H1 (cell line): Measurements from ENCODE around the gene THUMPD3. TPM values are rescaled to one million over a fixed set of nuclear protein-coding genes. Genes with fewer than 3 reads are reported as not detected.

Experiments
- CTCF ChIA-PET: fragments of 300-600 bp; sonication (Branson Sonifier 250); formaldehyde crosslinking; loops from one replicate; lab custom pipeline; 2021; ENCODE audit not compliant: partially characterized antibody; lab: Charles Lee
- POLR2A ChIA-PET: fragments of 300-600 bp; sonication (Branson Sonifier 250); formaldehyde crosslinking; loops from one replicate; lab custom pipeline; 2021; ENCODE audit warnings: inconsistent platforms; ENCODE audit not compliant: partially characterized antibody; lab: Charles Lee
- DNase-seq, 2 experiments: peaks; one replicate each; pipeline versions ENCODE4 v3.0.0 to v3.0.0-alpha.2; 2010 to 2022; ENCODE audit warnings: low spot score in 2 of 2, low read depth in 1 of 2, mixed read lengths in 1 of 2
- FAIRE-seq: peaks from 2 replicates; lab custom pipeline; 2011; peaks lifted over from hg19 to GRCh38; lab: Jason Lieb, UNC
- H2AFZ ChIP-seq: 2 replicates; pipeline ENCODE4 v1.8.1; 2012; ENCODE audit warnings: low read length, inconsistent platforms
- H2AK5ac ChIP-seq: 2 replicates; pipeline ENCODE4 v1.6.1; 2013; ENCODE audit warnings: low read depth, low read length
- H2BK120ac ChIP-seq: replicated peaks from 2 replicates; pipeline ENCODE3; 2013; ENCODE audit warnings: low read depth, low read length, inconsistent platforms
- H2BK12ac ChIP-seq: 2 replicates; pipeline ENCODE4 v1.6.1; 2013; ENCODE audit warnings: low read depth, low read length
- H2BK15ac ChIP-seq: 2 replicates; pipeline ENCODE4 v1.6.1; 2013; ENCODE audit warnings: low read length
- H2BK20ac ChIP-seq: 2 replicates; pipeline ENCODE4 v1.6.1; 2013; ENCODE audit warnings: low read length
- H2BK5ac ChIP-seq: 2 replicates; pipeline ENCODE4 v1.6.1; 2013; ENCODE audit warnings: low read depth, low read length
- H3K14ac ChIP-seq: 2 replicates; pipeline ENCODE4 v1.6.1; 2013; ENCODE audit warnings: inconsistent platforms; ENCODE audit not compliant: insufficient read length
- H3K18ac ChIP-seq: 2 replicates; pipeline ENCODE4 v1.6.1; 2013; ENCODE audit warnings: low read length; ENCODE audit errors: extremely low read depth
- H3K23ac ChIP-seq: 2 replicates; pipeline ENCODE4 v1.6.1; 2013; ENCODE audit warnings: inconsistent platforms; ENCODE audit not compliant: insufficient read length
- H3K23me2 ChIP-seq: 2 replicates; pipeline ENCODE4 v1.6.1; 2013; ENCODE audit warnings: low read depth, low read length
- H3K27ac ChIP-seq: 2 replicates; pipeline ENCODE4 v1.6.1; 2011; ENCODE audit warnings: low read depth, low read length, inconsistent platforms
- H3K27me3 ChIP-seq, 4 experiments: replicated peaks in 1 of 4; 1 replicate in 1 of 4; 2 replicates in 3 of 4; pipeline versions ENCODE4 v1.6.1 to v1.8.1; 2011 to 2013; ENCODE audit warnings: low read length in 3 of 4, mild to moderate bottlenecking in 3 of 4, inconsistent platforms in 2 of 4, mixed read lengths in 2 of 4, moderate library complexity in 1 of 4; ENCODE audit not compliant: control insufficient read depth in 3 of 4, insufficient read depth in 3 of 4; ENCODE audit errors: extremely low read depth in 1 of 4
- H3K36me3 ChIP-seq, 4 experiments: 2 replicates each; pipeline versions ENCODE4 v1.6.1 to v1.8.1; 2011 to 2013; ENCODE audit warnings: mild to moderate bottlenecking in 4 of 4, low read length in 3 of 4, moderate library complexity in 2 of 4, control low read depth in 1 of 4, inconsistent platforms in 1 of 4; ENCODE audit not compliant: insufficient read depth in 4 of 4, control insufficient read depth in 2 of 4
- H3K4ac ChIP-seq: replicated peaks from 2 replicates; pipeline ENCODE3; 2013; ENCODE audit warnings: low read length, low read depth, mixed read lengths, inconsistent platforms; ENCODE audit not compliant: insufficient read length
- H3K4me1 ChIP-seq, 4 experiments: replicated peaks in 1 of 4; 1 replicate in 1 of 4; 2 replicates in 3 of 4; pipeline versions ENCODE4 v1.6.1 to v1.8.1; 2011 to 2013; ENCODE audit warnings: low read length in 3 of 4, inconsistent platforms in 2 of 4, mixed read lengths in 1 of 4; ENCODE audit not compliant: insufficient read depth in 4 of 4, control insufficient read depth in 3 of 4
- H3K4me2 ChIP-seq, 2 experiments: 2 replicates each; pipeline versions ENCODE4 v1.6.1 to v1.8.1; 2011 to 2013; ENCODE audit warnings: low read depth in 2 of 2, low read length in 2 of 2, control low read depth in 1 of 2, inconsistent platforms in 1 of 2, mild to moderate bottlenecking in 1 of 2; ENCODE audit not compliant: insufficient read depth in 1 of 2
- H3K4me3 ChIP-seq, 4 experiments: fragments of 200-600, 300-600 bp in 1 of 4; sonication (generic), shearing (Covaris generic), sonication (Bioruptor Twin) in 1 of 4; 2 replicates each; pipeline versions ENCODE4 v1.5.1 to v1.8.1; 2011 to 2016; ENCODE audit warnings: low read length in 4 of 4, low read depth in 3 of 4, control low read depth in 2 of 4, inconsistent platforms in 2 of 4, mild to moderate bottlenecking in 2 of 4, mixed read lengths in 1 of 4, moderate library complexity in 1 of 4; ENCODE audit not compliant: insufficient read depth in 2 of 4; ENCODE audit errors: extremely low read depth in 1 of 4
- H3K56ac ChIP-seq: replicated peaks from 2 replicates; pipeline ENCODE3; 2013; ENCODE audit warnings: low read depth, mild to moderate bottlenecking, mixed read lengths, low read length, inconsistent platforms; ENCODE audit not compliant: insufficient read length
- H3K79me1 ChIP-seq: 2 replicates; pipeline ENCODE4 v1.6.1; 2013; ENCODE audit warnings: low read depth, low read length, control low read depth
- H3K79me2 ChIP-seq, 2 experiments: 2 replicates each; pipeline versions ENCODE4 v1.6.1 to v1.8.1; 2012 to 2013; ENCODE audit warnings: low read length in 2 of 2, mild to moderate bottlenecking in 2 of 2, inconsistent platforms in 1 of 2; ENCODE audit not compliant: insufficient read depth in 2 of 2, control insufficient read depth in 1 of 2
- H3K9ac ChIP-seq, 4 experiments: replicated peaks in 1 of 4; 1 replicate in 1 of 4; 2 replicates in 3 of 4; pipeline versions ENCODE4 v1.6.1 to v1.8.1; 2011 to 2013; ENCODE audit warnings: low read depth in 3 of 4, low read length in 3 of 4, control low read depth in 2 of 4, mild to moderate bottlenecking in 2 of 4, moderate library complexity in 2 of 4, inconsistent platforms in 1 of 4; ENCODE audit errors: extremely low read depth in 1 of 4
- H3K9me3 ChIP-seq, 2 experiments: 2 replicates each; pipeline versions ENCODE4 v1.6.1 to v1.8.1; 2012 to 2013; ENCODE audit warnings: mild to moderate bottlenecking in 2 of 2, moderate library complexity in 2 of 2, control low read depth in 1 of 2, inconsistent platforms in 1 of 2, low read depth in 1 of 2, low read length in 1 of 2, mixed read lengths in 1 of 2; ENCODE audit not compliant: insufficient read depth in 2 of 2
- H4K20me1 ChIP-seq, 2 experiments: replicated peaks in 1 of 2; 2 replicates each; pipeline versions ENCODE3 to v1.8.1; 2011 to 2013; ENCODE audit warnings: inconsistent platforms in 2 of 2, low read length in 2 of 2, mild to moderate bottlenecking in 1 of 2; ENCODE audit not compliant: insufficient read depth in 2 of 2, control insufficient read depth in 1 of 2
- H4K5ac ChIP-seq: 2 replicates; pipeline ENCODE4 v1.6.1; 2013; ENCODE audit warnings: low read length, low read depth, mixed read lengths, inconsistent platforms; ENCODE audit not compliant: insufficient read length
- H4K8ac ChIP-seq: 2 replicates; pipeline ENCODE4 v1.8.0; 2013; ENCODE audit warnings: mild to moderate bottlenecking, moderate library complexity, low read length, inconsistent platforms; ENCODE audit not compliant: insufficient read depth; ENCODE audit errors: extremely low read depth
- H4K91ac ChIP-seq: replicated peaks from 2 replicates; pipeline ENCODE3; 2013; ENCODE audit warnings: low read length, mixed read lengths, inconsistent platforms; ENCODE audit not compliant: insufficient read length
- CEBPB ChIP-seq: IDR thresholded peaks from 2 replicates; pipeline ENCODE4 v1.6.1; 2012; ENCODE audit warnings: low read depth, low read length
- CHD1 ChIP-seq: IDR thresholded peaks from 2 replicates; pipeline ENCODE4 v1.6.1; 2012; ENCODE audit warnings: low read depth, low read length, improper control_type of control experiment
- CHD2 ChIP-seq: IDR thresholded peaks from 2 replicates; pipeline ENCODE4 v1.6.1; 2012; ENCODE audit warnings: low read length, improper control_type of control experiment
- E2F6 ChIP-seq: IDR thresholded peaks from 2 replicates; pipeline ENCODE4 v1.6.1; 2012; ENCODE audit warnings: inconsistent platforms
- EZH2 ChIP-seq: fragments of 200-600 bp; sonication (generic); IDR thresholded peaks from 2 replicates; pipeline ENCODE4 v1.7.1; 2012; ENCODE audit warnings: low read depth, mild to moderate bottlenecking, moderate library complexity, low read length, inconsistent platforms; ENCODE audit not compliant: severe bottlenecking
- HDAC2 ChIP-seq, 2 experiments: fragments of 300-600 bp in 1 of 2; sonication (generic) in 1 of 2; IDR thresholded peaks; 2 replicates each; pipeline ENCODE4 v1.6.1; 2011 to 2012; ENCODE audit warnings: low read depth in 2 of 2, low read length in 2 of 2, mild to moderate bottlenecking in 2 of 2, moderate library complexity in 2 of 2, borderline replicate concordance in 1 of 2, inconsistent platforms in 1 of 2
- KDM5A ChIP-seq: fragments of 200-600 bp; IDR thresholded peaks from 2 replicates; pipeline ENCODE4 v1.7.1; 2012; ENCODE audit warnings: mild to moderate bottlenecking, low read length, inconsistent platforms, mixed read lengths
- PHF8 ChIP-seq: fragments of 200-600 bp; sonication (generic); conservative IDR thresholded peaks from 2 replicates; pipeline ENCODE4 v1.7.1; 2012; ENCODE audit warnings: low read depth, mild to moderate bottlenecking, inconsistent platforms, low read length, moderate library complexity
- POLR2A ChIP-seq, 2 experiments: IDR thresholded peaks; 1 replicate in 1 of 2; 2 replicates in 1 of 2; pipeline ENCODE4 v1.6.1; 2011; ENCODE audit warnings: low read depth in 2 of 2, low read length in 2 of 2, mild to moderate bottlenecking in 2 of 2; ENCODE audit errors: control extremely low read depth in 1 of 2
- POU5F1 ChIP-seq: IDR thresholded peaks from 2 replicates; pipeline ENCODE4 v1.6.1; 2011; ENCODE audit warnings: low read depth, mild to moderate bottlenecking, low read length, moderate library complexity
- SAP30 ChIP-seq: fragments of 300-600 bp; sonication (generic); IDR thresholded peaks from 2 replicates; pipeline ENCODE4 v1.7.1; 2012; ENCODE audit warnings: low read length, moderate library complexity, mild to moderate bottlenecking, inconsistent platforms; ENCODE audit not compliant: insufficient read depth, insufficient replicate concordance
- TEAD4 ChIP-seq: IDR thresholded peaks from 2 replicates; pipeline ENCODE4 v1.6.1; 2012; ENCODE audit warnings: low read depth, low read length, inconsistent platforms, mixed read lengths
- ZNF274 ChIP-seq: IDR thresholded peaks from 2 replicates; pipeline ENCODE4 v1.7.0; 2012; ENCODE audit warnings: low read length, borderline replicate concordance; ENCODE audit errors: extremely low read depth
- WGBS, 2 experiments: shearing (Covaris generic) in 1 of 2; methylation state at CpG; one replicate each; pipeline versions ENCODE4 v1.1.6 to v1.1.7; 2013 to 2015; ENCODE audit warnings: low lambda C conversion rate in 2 of 2, mixed read lengths in 2 of 2, inconsistent platforms in 1 of 2, low coverage in 1 of 2, missing lambda C conversion rate in 1 of 2; ENCODE audit not compliant: insufficient replicate concordance in 2 of 2, insufficient coverage in 1 of 2, insufficient read length in 1 of 2; ENCODE audit errors: extremely low coverage in 1 of 2, missing lambda C conversion rate in 1 of 2; 5-methylcytosine and 5-hydroxymethylcytosine counted together
- polyA plus RNA-seq, 7 experiments: library from polyadenylated mRNA; depleted of rRNA in 3 of 7; stranded (reverse) in 5 of 7; unstranded in 2 of 7; fragments of >200 nt in 5 of 7; fragments of 200-250 nt in 2 of 7; gene quantifications; 1 replicate in 5 of 7; 2 replicates in 1 of 7; 4 replicates in 1 of 7; pipeline versions ENCODE4 v1.2.1 to v1.2.3, GENCODE V29; 2011 to 2013; ENCODE audit warnings: missing spikeins in 2 of 7, mixed read lengths in 2 of 7
- total RNA-seq: library from RNA; stranded (reverse); fragmentation: NEBNext Ultra II Directional; extraction: Animal tissue kit (Norgen Biotek cat#: 25700); gene quantifications from 2 replicates; pipeline ENCODE4 v1.2.1, GENCODE V29; 2021

THUMPD3 gene
- total and polyA plus RNA-seq, 2 of the 8 experiments (the other 6 are each of a cell fraction or from before 2014, with no cell fraction given), result 26.7 to 68.9 TPM

- no peak for FAIRE-seq
- TF ChIP-seq POU5F1, result no peak
- TF ChIP-seq CEBPB, result no peak
- TF ChIP-seq E2F6, result no peak
- TF ChIP-seq SAP30, result no peak
- no peak for TF ChIP-seq ZNF274
- TF ChIP-seq CHD1, result no peak
- TF ChIP-seq TEAD4, result no peak
- TF ChIP-seq PHF8, result no peak
- TF ChIP-seq POLR2A (IDR thresholded peaks at IDR 0.05; ENCODE audit: control extremely low read depth in 1 of 2, low read depth in 2 of 2, low read length in 2 of 2), result no peak
- TF ChIP-seq CHD2, result no peak
- no peak for TF ChIP-seq EZH2
- TF ChIP-seq KDM5A, result no peak
- TF ChIP-seq HDAC2 (IDR thresholded peaks at IDR 0.05; ENCODE audit: borderline replicate concordance in 1 of 2, low read depth in 2 of 2, low read length in 2 of 2), result no peak
These were observed 32.6 kb upstream of the THUMPD3 start for GRCh38 chr3:9330166-9330703.

More at GRCh38 chr3:9330166-9330703, 32.6 kb upstream of the THUMPD3 start:
- no peaks in the 10 kb centered on the region; a peak in 3 of 8 replicates for H3K36me3 ChIP-seq
- no peak overlapping the region for H2BK15ac ChIP-seq
- POLR2A ChIA-PET, result interaction anchor here (1.3 to 2.0 kb wide), 4 partner anchors 8 to 67 kb away, joined by 3 to 6 read pairs (median 4); partner anchors contain the start of genes SETD5 and THUMPD3
- peaks cover 19 to 26% of the 10 kb centered on the region in 2 experiments; a peak in 3 of 4 replicates for H3K9me3 ChIP-seq
- H3K27ac ChIP-seq, result no peak overlapping the region
- H3K56ac ChIP-seq, result no peak overlapping the region
- no peak overlapping the region for H2BK20ac ChIP-seq
- H2AFZ ChIP-seq, result no peak overlapping the region
- no peak overlapping the region for H3K4me2 ChIP-seq
- H4K8ac ChIP-seq, result no peak overlapping the region
- no peaks in the 10 kb centered on the region for H3K79me1 ChIP-seq
- no peak overlapping the region for H3K14ac ChIP-seq
- peaks cover 0 to 2% (median 0%) of the 10 kb centered on the region in 4 experiments; a peak in 1 of 7 replicates for H3K4me1 ChIP-seq
- no peak overlapping the region for H2BK120ac ChIP-seq
- H3K79me2 ChIP-seq, result no peaks in the 10 kb centered on the region
- no peaks in the 10 kb centered on the region; the same call in 1 of the 2 replicates for H3K23me2 ChIP-seq
- H2AK5ac ChIP-seq, result no peak overlapping the region
- H3K4ac ChIP-seq, result no peak overlapping the region
- H3K27me3 ChIP-seq, result no peaks in the 10 kb centered on the region
- H2BK5ac ChIP-seq, result no peak overlapping the region
- no peak for DNase-seq
- H3K4me3 ChIP-seq, result no peak overlapping the region
- no peak overlapping the region for H3K23ac ChIP-seq
- CTCF ChIA-PET, result interaction anchor here (0.7 to 3.2 kb wide), 5 partner anchors 12 to 36 kb away, joined by 3 to 12 read pairs (median 3); no protein-coding TSS in a partner anchor
- no peak overlapping the region for H4K5ac ChIP-seq
- no peak overlapping the region for H2BK12ac ChIP-seq
- H3K18ac ChIP-seq, result no peak overlapping the region
- H4K91ac ChIP-seq, result no peak overlapping the region
- 84% methylated on average over 7 of the region's 7 CpGs; no CpG with 5 or more reads in 1 of the 2 experiments for WGBS, 2 experiments
- no peaks in the 10 kb centered on the region for H4K20me1 ChIP-seq
- H3K9ac ChIP-seq, result no peak overlapping the region
